HEK293T (cell line): ENCODE data around the gene NR1H4.

Experiments
- CTCF ChIA-PET: fragments of 350-600 bp; formaldehyde crosslinking; extraction: SDS; loops from one replicate; lab custom pipeline; 2021; ENCODE audit warnings: antibody characterized with exemption, inconsistent platforms; lab: Yijun Ruan, JAX
- POLR2A ChIA-PET: fragments of 350-600 bp; formaldehyde crosslinking; extraction: SDS; loops from one replicate; lab custom pipeline; 2020; ENCODE audit warnings: antibody characterized with exemption, inconsistent platforms; lab: Yijun Ruan, JAX
- DNase-seq: peaks from one replicate; pipeline ENCODE4 v3.0.0; 2012; ENCODE audit warnings: mixed read lengths; ENCODE audit errors: extremely low spot score
- ARNT ChIP-seq: fragments of 450-650 bp; IDR thresholded peaks from 2 replicates; pipeline ENCODE4 v1.6.1; 2017; ENCODE audit warnings: mild to moderate bottlenecking
- BHLHE40 ChIP-seq: fragments of 450-650 bp; IDR thresholded peaks from 2 replicates; pipeline ENCODE4 v1.6.1; 2016; ENCODE audit warnings: mild to moderate bottlenecking, moderate library complexity, borderline replicate concordance
- CTBP1 ChIP-seq: fragments of 450-650 bp; IDR thresholded peaks from 2 replicates; pipeline ENCODE4 v1.6.1; 2016; ENCODE audit warnings: borderline replicate concordance
- ELF4 ChIP-seq: fragments of 450-650 bp; IDR thresholded peaks from 2 replicates; pipeline ENCODE4 v1.6.1; 2017; ENCODE audit warnings: antibody characterized with exemption
- FOXA1 ChIP-seq: fragments of 450-650 bp; IDR thresholded peaks from 2 replicates; pipeline ENCODE4 v1.6.1; 2016; ENCODE audit warnings: mild to moderate bottlenecking
- FOXK2 ChIP-seq: fragments of 450-650 bp; IDR thresholded peaks from 2 replicates; pipeline ENCODE4 v1.6.1; 2016; ENCODE audit warnings: mild to moderate bottlenecking
- FOXM1 ChIP-seq: fragments of 450-650 bp; IDR thresholded peaks from 2 replicates; pipeline ENCODE4 v1.6.1; 2017; ENCODE audit warnings: mild to moderate bottlenecking, borderline replicate concordance
- HDGF ChIP-seq: fragments of 450-650 bp; IDR thresholded peaks from 2 replicates; pipeline ENCODE4 v1.6.1; 2017; ENCODE audit warnings: antibody characterized with exemption, borderline replicate concordance
- L3MBTL2 ChIP-seq: fragments of 450-650 bp; conservative IDR thresholded peaks from 2 replicates; pipeline ENCODE4 v1.6.1; 2016; ENCODE audit warnings: mild to moderate bottlenecking
- LEF1 ChIP-seq: fragments of 450-650 bp; IDR thresholded peaks from 2 replicates; pipeline ENCODE4 v1.6.1; 2017; ENCODE audit warnings: mild to moderate bottlenecking, borderline replicate concordance
- NFRKB ChIP-seq: fragments of 450-650 bp; IDR thresholded peaks from 2 replicates; pipeline ENCODE4 v1.6.1; 2016; ENCODE audit warnings: mild to moderate bottlenecking, moderate library complexity
- SP1 ChIP-seq: fragments of 450-650 bp; IDR thresholded peaks from 2 replicates; pipeline ENCODE4 v1.6.1; 2017
- SUZ12 ChIP-seq: fragments of 450-650 bp; IDR thresholded peaks from 2 replicates; pipeline ENCODE4 v1.6.1; 2016; ENCODE audit warnings: mild to moderate bottlenecking
- TARDBP ChIP-seq: fragments of 450-650 bp; IDR thresholded peaks from 2 replicates; pipeline ENCODE4 v1.6.1; 2016
- ZNF384 ChIP-seq: fragments of 450-650 bp; IDR thresholded peaks from 2 replicates; pipeline ENCODE4 v1.6.1; 2016
- TF ChIP-seq, protein P1 (sequence below): fragments of 450-650 bp; IDR thresholded peaks from 2 replicates; pipeline ENCODE4 v1.6.1; 2016

Gene NR1H4

DNA sequence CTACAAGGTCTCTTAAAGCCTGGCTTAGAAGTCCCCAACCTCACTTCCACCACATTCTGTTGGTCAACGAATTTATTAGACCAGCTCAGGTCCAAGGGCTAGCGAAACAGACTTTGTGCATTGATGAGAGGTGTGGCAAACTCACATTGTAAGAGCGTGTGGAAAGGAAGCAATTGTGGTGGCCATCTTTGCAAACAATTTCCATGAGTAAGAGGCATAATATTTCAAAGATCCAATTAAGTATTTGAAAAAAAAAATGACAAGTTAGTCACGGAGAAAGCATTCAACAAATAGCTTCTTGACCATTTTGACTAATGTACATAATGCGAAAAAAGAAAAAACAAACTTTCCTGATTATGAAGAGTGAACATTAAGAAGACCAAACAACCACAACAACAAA lies 7.4 kb downstream of the NR1H4 start:
- no peak for TF ChIP-seq TARDBP
- TF ChIP-seq SUZ12 = no peak
- TF ChIP-seq HDGF = no peak
- TF ChIP-seq CTBP1 = no peak
- no peak for TF ChIP-seq ZNF384
- TF ChIP-seq FOXA1 = no peak
- TF ChIP-seq FOXK2 = no peak
- TF ChIP-seq, protein P1, sequence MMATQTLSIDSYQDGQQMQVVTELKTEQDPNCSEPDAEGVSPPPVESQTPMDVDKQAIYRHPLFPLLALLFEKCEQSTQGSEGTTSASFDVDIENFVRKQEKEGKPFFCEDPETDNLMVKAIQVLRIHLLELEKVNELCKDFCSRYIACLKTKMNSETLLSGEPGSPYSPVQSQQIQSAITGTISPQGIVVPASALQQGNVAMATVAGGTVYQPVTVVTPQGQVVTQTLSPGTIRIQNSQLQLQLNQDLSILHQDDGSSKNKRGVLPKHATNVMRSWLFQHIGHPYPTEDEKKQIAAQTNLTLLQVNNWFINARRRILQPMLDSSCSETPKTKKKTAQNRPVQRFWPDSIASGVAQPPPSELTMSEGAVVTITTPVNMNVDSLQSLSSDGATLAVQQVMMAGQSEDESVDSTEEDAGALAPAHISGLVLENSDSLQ = no peak
- no peak for TF ChIP-seq LEF1
- TF ChIP-seq L3MBTL2 = no peak
- TF ChIP-seq ARNT = no peak
- TF ChIP-seq NFRKB = no peak
- no peak for TF ChIP-seq ELF4
- no peak for TF ChIP-seq FOXM1
- TF ChIP-seq BHLHE40 = no peak
- no peak for TF ChIP-seq SP1
- CTCF ChIA-PET = interaction anchor here (0.6 kb wide), 1 partner anchor 307 kb away, joined by 3 read pairs; no protein-coding TSS in a partner anchor
- POLR2A ChIA-PET = no interaction called here
- DNase-seq = no peak

DNA sequence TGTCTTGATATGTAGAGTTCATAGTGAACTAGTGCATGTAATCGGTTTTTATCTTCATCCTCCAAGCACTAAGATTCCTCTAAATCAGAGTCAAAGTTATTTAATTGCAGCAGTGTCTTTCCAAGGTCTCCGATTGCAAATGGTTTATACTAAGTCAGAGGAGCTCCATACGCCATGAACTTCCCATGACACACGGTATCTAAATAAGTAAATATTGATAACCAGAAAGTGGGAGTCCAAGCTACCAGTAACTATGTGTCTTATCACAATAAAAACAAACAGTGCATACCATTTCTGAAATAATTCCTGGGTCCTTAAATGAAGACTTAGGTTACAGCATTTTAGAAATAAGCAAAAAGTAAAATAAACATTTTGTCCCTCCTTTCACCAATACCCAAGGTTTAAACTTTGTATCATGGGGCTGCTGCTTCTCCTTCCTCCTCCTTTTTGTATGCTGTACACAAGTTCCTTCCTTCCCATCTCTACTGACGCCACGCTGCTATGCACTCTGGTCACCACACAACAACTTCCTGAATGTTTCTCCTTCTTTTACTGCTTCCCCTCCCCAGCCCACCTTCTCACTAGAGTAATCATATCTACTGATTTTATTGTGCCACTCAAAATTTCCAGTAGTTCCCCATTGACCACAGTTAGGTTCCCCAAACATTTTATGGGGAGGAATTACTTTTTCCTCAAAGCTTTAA lies 10.7 kb downstream of the NR1H4 start:
- no peak for DNase-seq
- CTCF ChIA-PET = interaction anchor here (0.6 to 0.9 kb wide), 2 partner anchors 59 to 80 kb away, joined by 3 read pairs; no protein-coding TSS in a partner anchor
- POLR2A ChIA-PET = no interaction called here

DNA sequence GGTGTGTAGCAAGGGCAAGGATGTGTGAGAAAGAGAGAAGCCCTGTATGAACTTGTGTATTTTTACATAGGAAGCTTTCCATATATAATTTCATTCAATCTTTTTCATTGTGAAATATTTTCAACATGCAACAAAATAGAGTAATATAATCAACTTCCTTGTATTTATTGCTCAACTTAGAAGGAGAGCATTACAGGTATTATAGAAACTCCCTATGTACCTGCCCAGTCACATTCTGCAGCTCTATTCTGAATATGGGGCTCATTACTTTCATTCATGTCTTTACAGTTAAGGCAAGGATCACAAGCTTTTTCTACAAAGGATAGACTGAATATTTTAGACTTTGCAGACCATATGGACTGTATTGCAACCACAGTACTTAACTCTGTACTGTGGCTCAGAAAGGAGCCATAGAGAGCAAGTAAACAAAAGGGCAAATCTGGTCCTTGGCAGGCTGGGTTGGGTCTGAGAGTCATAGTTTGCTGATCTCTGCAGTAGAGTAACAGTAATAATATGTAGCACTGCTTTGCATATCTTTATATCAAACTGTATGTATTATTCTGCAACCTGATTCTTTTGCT lies 11.3 kb downstream of the NR1H4 start:
- TF ChIP-seq, protein P1 = no peak
- POLR2A ChIA-PET = no interaction called here
- no peak for DNase-seq
- CTCF ChIA-PET = interaction anchor here (0.6 kb wide), 1 partner anchor 58 kb away, joined by 3 read pairs; no protein-coding TSS in a partner anchor

More for the DNA sequence above, 10.7 kb downstream of the NR1H4 start:
- TF ChIP-seq SP1 (no peak), L3MBTL2 (no peak), NFRKB (no peak), FOXK2 (no peak), LEF1 (no peak)

DNA sequence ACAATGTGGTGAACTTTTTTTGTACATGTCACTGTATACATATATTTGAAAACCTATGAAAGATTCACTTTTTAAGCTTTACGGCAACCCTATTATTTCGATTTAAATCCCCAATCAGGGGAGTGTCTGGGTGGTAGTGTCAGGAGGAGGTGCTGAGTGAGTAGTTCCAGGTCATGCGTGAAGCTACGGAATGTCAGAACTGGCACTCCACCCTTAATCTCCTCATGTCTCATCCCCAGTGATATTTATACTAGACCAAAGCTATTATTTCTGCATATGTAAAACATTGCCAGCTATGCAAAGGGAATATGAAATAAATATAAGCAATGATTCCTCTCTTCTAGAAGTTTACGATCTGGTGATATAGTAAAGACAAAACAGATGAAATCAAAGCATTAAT lies 12.3 kb downstream of the NR1H4 start:
- no peak for DNase-seq
- TF ChIP-seq FOXM1 (no peak), L3MBTL2 (no peak), FOXK2 (no peak), CTBP1 (no peak), FOXA1 (no peak), SP1 (no peak), ARNT (no peak), LEF1 (no peak), BHLHE40 (no peak)
- ChIA-PET CTCF (no interaction called here), POLR2A (no interaction called here)

DNA sequence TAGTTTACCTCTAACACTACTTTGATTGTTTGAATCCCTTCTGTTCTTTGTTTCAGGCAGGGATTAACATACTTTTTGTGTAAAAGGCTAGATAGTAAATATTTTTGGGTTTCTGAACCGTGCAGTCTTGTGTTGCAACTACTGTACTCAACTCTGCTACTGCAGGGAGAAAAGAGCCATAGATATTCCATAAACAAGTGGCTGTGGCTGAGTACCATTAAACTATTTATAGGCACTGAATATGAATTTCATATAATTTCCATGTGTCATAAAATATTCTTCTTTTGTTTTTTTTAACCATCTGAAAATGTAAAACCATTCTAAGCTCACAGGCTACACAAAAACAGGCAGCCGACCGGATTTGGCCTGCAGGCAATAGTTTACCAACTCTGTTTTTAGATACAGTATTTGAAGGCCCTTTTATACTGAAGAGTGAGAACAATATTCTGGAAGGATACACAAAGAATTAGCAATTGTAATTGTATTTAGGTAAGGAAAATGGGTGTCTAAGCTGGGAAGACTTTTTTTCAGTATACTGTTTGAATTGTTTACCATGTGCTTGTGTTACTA lies 15.7 kb downstream of the NR1H4 start:
- ChIA-PET CTCF (no interaction called here), POLR2A (no interaction called here)
- TF ChIP-seq CTBP1 = no peak
- no peak for DNase-seq

DNA sequence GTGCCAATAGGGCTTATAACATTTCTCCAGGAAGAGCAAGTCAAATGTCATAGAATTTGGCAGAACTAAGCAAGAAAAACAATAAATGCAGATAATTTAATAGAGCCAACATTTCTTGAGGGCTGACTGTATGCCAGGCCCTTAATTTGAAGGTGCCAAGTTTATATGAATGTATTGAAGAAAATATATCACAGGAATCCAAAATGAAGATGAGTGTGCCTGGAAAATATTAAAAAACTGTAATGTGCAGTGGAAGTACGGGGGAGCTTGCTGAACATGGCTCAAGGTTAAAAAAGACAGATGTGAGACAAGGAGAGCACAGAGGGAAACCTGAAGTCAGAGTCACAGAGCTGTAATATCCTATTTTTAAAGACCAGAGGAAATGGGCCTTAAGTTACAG lies 16.4 kb downstream of the NR1H4 start:
- DNase-seq = no peak
- POLR2A ChIA-PET = no interaction called here
- CTCF ChIA-PET = no interaction called here
- no peak for TF ChIP-seq FOXA1
- no peak for TF ChIP-seq ZNF384
- TF ChIP-seq SUZ12 = no peak
- TF ChIP-seq, protein P1 = no peak
- TF ChIP-seq L3MBTL2 = no peak
- no peak for TF ChIP-seq BHLHE40
- TF ChIP-seq ELF4 = no peak
- no peak for TF ChIP-seq NFRKB
- no peak for TF ChIP-seq LEF1
- TF ChIP-seq HDGF = no peak
- no peak for TF ChIP-seq FOXK2
- no peak for TF ChIP-seq FOXM1
- TF ChIP-seq ARNT = no peak
- no peak for TF ChIP-seq CTBP1
- TF ChIP-seq SP1 = no peak
- TF ChIP-seq TARDBP = no peak

DNA sequence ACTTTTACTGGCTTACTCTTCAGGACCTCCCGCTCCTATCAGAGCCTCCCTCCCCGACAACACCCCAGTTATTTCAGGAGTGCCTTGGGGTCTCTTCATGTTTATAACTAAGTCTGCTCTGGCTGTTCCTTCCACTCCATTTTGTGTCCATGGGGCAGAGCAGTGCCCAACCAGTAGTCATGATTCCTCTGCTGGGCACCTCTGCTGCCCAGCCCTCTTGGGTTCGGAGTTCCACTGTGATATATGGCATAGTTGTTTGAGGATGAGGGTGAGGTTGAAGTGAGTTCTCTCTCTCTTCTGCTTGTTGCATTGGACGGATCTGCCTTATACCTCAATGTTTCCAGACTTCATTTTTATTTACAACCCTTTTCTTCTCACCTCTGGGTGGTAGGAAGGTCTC lies 17.4 kb downstream of the NR1H4 start:
- no peak for DNase-seq
- CTCF ChIA-PET = no interaction called here
- POLR2A ChIA-PET = no interaction called here
- TF ChIP-seq, protein P1 = no peak
- no peak for TF ChIP-seq FOXM1
- no peak for TF ChIP-seq ARNT
- TF ChIP-seq CTBP1 = no peak
- TF ChIP-seq SP1 = no peak
- no peak for TF ChIP-seq BHLHE40
- no peak for TF ChIP-seq ZNF384
- TF ChIP-seq FOXA1 = no peak
